OCI-LY3 (cell line): Measurements from ENCODE around the gene BRAT1.

Experiments
- EZH2phosphoT487 ChIP-seq: fragments of 200-600 bp; shearing (Covaris generic); IDR thresholded peaks from 2 replicates; pipeline ENCODE4 v1.6.1; 2018; ENCODE audit warnings: antibody characterized with exemption, mixed run types, low read depth
- TF ChIP-seq, protein P1 (sequence below): fragments of 200-600, 300-600 bp; sonication (generic); IDR thresholded peaks from 2 replicates; pipeline ENCODE4 v1.5.1; 2014; ENCODE audit warnings: antibody characterized with exemption, low read length, low read depth

DNA sequence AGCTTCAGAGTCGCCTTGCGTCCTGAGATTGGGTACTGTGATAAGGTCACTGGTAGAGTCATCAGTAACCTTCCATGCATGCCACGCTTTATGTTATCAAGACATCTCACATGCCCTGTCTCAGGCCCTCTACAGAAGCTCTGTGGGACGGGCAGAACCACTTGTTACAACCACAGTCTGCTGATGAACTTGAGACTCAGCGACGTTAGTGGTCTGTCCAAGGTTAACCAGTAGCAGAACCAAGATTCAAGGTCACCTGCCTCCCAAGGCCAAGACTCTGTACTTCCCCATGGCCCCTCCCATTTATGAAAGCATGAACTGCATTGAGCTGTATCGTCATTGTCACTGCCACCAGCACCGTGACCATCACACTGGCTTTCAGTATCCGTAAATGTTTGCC lies 18.4 kb upstream of the BRAT1 start:
- TF ChIP-seq, protein P1, sequence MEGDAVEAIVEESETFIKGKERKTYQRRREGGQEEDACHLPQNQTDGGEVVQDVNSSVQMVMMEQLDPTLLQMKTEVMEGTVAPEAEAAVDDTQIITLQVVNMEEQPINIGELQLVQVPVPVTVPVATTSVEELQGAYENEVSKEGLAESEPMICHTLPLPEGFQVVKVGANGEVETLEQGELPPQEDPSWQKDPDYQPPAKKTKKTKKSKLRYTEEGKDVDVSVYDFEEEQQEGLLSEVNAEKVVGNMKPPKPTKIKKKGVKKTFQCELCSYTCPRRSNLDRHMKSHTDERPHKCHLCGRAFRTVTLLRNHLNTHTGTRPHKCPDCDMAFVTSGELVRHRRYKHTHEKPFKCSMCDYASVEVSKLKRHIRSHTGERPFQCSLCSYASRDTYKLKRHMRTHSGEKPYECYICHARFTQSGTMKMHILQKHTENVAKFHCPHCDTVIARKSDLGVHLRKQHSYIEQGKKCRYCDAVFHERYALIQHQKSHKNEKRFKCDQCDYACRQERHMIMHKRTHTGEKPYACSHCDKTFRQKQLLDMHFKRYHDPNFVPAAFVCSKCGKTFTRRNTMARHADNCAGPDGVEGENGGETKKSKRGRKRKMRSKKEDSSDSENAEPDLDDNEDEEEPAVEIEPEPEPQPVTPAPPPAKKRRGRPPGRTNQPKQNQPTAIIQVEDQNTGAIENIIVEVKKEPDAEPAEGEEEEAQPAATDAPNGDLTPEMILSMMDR = no peak
- no peak for TF ChIP-seq EZH2phosphoT487
